ENCODE results near the gene FGD6.
"Not testable (repeated sequence)": the region's sequence is repeated elsewhere in the genome, so short reads cannot be mapped to it uniquely, and the experiment has no call there.

The FGD6 gene

DNA sequence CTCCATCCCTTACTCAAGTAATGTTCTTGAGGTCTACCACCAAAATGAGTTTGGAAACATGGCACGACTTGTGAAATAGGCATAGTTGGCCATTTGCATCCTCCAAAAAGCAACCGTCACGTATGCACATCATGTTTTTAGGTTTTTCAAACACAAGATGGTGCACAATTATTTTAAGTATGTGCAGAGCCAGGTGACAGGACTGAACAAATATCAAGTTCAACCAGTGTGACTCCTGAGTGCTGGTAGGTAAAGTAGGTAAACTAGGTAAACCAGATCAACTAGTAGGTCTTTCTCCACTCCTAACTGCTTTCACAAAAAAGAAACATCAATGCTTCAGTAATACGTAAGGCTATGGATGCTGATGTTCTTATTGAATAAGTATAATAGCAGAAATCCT lies 39.1 kb downstream of the FGD6 start:
- no peak for DNase-seq (ENCODE audit: low read depth in 3 of 3)

DNA sequence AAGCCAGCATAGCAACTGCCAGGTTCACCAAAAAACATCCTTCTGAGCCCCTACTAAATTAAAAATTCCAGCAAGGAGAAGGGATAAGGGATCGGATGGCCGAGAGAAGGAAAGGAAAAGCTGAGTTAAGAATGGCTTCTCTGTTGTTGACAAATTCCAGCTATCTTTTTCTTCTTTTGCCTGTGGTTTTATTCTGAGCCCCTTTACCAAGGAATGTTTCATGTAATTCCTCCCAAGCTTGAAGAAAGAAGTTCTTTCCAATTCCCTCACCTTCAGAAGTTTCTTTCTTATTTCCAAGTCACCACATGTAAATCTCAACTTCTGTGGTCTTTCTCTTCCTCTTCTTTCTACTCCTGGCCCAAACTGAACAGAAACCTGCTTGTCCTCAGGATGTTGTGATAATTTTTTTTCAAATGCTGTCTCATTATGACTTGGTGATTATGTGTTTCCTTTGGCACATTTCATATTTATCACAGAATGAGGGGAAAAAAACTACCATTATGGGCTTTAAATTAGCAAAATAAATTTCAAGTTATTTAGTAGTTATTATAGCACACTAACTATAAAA lies 40.0 kb downstream of the FGD6 start:
- no peak for DNase-seq (ENCODE audit: low read depth in 3 of 3)

DNA sequence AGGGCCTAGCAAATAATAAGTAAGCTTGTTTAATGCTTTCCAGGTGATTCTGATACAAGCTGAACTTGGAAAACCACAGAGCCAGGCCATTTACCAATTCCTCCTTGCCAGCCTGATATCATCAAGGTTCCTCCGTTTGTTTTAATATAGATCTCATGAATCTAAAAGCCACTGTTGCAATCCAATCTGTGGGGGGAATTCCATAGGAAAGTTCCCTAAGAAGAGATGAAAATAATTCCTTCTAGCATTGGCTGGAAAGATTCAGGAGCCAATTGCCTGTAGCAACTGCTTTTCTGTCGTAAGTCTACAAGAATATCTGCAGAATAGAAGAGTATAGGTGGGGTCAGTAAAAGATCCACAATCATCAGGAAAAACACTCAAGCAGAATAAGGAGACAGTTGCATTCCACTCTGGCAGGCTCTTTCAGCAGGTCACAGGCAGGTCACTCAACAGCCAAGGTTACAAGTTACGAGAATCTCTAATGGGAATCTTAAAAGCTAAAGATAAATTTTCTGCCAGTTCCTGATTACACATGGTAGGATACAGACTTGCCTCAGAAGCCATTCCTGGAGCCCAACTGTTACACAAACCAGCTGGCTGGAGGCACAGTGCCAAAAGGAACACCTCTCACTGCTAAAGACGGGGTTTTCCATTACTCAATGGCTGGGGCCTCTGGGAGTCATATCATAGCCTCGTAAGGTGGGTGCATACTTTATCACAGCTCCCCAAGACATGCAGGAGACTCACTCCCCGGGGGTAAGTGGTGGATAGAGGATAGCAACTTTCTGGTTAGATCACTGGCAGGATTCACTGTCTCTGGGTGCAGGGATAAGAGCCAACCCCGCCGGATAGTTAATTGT lies 43.6 kb downstream of the FGD6 start:
- no peak for DNase-seq (ENCODE audit: low read depth in 3 of 3)

DNA sequence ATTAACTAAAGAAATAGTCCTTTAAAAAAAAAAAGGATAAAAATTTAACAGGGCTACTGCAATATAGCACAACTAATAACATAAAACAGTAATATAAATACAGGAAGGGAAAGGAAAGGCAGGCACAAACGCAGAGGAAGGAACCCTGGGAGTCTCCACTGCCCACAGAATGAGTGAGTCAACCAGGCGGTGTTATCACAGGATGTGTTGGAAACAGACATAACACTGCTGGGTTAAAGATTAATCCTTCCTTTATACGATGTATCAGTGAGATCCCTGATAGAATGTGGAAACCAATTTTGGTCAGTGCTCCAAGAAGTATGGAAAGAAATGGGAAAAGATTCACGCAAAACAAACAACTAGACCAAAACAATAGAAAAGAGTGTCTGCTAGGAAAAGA lies 47.9 kb downstream of the FGD6 start:
- no peak for DNase-seq (ENCODE audit: low read depth in 3 of 3)

DNA sequence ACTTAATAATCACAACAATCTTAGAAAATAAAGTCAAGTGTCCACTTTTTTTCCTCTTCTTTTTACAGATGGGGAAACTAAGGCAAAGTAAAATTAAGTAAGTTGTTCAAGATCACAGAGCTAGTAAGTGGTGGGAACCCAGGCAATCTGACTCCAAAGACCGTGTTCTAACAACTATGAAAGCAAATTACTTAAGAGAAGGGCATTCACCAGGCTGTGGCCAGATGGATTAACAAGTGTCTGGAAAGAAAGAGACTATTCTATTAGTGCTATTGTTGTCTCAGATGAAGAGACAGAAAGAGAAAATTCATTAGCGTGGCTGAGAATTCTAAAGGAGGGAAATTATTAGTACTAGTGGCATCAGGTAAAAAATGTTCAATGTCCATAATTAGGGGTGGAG lies 48.5 kb downstream of the FGD6 start:
- no peak for DNase-seq (ENCODE audit: low read depth in 3 of 3)

DNA sequence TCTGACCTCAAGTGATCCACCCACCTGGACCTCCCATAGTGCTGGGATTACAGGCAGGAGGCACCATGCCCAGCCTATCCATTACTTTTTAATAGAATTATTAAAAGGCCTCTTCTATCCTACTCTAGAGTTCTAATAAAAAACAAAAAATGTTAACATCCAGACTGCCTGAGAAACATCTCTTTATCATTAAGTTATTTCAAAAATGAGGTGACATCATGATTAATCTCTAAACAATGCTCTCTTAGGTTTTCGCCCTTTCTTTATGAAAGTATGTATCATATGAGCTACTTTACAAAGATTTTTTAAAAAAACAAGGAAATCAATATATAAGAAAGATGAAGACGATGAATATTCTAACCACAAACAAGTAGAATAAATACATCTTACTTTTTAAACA lies 52.6 kb downstream of the FGD6 start:
- no peak for DNase-seq (ENCODE audit: low read depth in 3 of 3)

DNA sequence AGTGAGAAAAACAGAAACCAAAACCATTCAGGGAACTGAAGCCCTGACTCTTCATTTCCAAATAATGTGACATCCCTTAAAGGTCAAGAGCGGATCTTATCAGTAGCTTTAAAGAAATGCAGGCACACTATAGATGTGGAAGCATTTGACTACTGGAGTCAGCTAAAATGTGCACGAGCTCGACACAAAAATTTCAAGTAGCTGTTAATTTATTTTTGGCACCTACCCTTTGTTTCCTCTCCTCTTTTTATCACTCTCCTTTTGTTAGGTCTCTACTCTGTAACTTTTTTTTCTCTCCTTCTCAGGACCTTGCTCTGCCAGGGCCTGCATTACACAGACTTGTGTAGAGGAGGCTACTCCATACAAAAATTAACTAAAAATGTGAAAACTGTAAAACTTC lies 58.3 kb downstream of the FGD6 start:
- no peak for DNase-seq (ENCODE audit: low read depth in 3 of 3)

DNA sequence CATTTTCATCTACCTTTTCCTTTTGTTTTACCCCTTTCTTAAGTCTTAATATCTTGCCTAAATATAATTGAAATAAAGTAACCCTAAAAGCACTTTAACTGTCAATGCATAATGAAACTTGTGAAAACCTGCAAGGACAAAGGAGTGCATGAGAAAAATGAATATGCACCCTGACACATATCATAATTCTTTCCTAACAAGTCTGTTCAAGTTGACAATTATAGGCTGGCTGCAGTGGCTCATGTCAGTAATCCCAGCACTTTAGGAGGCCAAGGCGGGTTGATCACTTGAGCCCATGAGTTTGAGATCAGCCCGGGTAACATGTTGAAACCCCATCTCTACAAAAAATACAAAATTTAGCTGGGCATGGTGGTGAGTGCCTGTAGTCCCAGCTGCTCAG lies 65.4 kb downstream of the FGD6 start:
- DNase-seq (ENCODE audit: low read depth in 3 of 3), result no peak

DNA sequence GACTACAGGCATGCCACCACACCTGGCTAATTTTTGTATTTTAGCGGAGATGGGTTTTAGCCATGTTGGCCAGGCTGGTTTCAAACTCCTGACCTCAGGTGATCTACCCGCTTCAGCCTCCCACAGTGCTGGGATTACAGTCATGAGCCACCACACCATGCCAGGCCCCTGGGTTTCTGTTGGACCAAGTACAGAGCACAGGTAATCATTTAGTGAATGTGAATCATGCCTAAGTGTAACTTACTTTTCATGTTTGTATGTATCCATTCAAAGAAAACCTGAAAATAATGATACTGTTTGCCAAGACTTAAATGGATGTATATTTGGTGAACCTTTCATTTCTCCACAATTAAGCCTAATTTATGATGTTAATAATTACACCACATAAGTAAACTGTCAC lies 65.9 kb downstream of the FGD6 start:
- no peak for DNase-seq (ENCODE audit: low read depth in 3 of 3)

DNA sequence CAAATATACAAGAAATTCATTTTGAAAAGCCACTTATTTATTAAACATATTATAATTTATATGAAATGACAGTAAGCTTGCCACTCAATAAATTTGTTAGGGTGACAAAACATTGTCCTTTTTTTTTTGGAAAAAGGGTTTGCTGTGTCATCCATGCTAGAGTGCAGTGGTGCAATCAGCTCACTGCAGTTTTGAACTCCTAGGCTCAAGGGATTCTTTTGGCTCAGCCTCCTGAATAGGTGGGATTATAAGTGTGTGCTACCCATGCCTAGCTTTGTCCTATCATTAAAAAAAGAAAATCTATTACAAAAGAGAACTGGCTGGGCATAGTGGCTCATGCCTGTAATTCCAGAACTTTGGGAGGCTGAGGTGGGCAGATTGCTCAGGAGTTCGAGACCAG lies 66.8 kb downstream of the FGD6 start:
- no peak for DNase-seq (ENCODE audit: low read depth in 3 of 3)

DNA sequence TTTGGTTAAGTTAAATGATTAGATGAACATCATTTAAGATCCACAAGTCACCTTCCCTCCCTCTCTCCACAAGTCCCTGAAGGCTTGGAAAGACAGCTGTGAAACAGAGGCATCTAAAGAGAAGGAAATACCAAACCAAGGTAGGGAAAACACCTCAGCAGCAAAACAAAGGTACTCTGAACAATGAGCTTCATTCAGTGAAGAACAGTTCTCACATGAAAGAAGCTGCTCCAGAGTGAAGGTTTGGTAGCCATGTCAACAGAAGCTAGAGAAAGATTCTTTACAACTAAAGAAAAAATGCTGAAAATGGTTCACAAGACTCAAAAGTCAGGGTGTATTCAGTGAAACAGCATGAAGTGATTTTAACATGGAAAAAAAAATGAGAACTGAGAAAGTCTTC lies 69.4 kb downstream of the FGD6 start:
- no peak for DNase-seq (ENCODE audit: low read depth in 3 of 3)

DNA sequence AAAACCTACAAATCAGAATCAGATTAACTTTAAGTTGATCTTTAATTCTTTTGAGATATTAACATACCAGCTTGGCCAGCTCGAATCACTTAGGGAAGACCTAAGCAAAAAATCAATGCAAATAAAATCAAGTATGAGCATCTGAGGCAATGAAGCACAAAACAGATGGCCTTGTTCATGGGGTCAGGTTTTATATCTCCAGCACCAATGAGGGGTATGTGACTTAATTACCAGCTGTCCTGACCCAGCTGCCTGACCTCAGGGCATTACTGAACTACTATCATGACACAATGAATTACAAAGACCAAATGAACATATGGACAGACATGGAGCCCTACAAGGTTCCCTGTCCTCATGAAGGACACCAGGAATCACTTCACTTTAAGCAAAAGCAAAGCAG lies 70.5 kb downstream of the FGD6 start:
- no peak for DNase-seq (ENCODE audit: low read depth in 3 of 3)

DNA sequence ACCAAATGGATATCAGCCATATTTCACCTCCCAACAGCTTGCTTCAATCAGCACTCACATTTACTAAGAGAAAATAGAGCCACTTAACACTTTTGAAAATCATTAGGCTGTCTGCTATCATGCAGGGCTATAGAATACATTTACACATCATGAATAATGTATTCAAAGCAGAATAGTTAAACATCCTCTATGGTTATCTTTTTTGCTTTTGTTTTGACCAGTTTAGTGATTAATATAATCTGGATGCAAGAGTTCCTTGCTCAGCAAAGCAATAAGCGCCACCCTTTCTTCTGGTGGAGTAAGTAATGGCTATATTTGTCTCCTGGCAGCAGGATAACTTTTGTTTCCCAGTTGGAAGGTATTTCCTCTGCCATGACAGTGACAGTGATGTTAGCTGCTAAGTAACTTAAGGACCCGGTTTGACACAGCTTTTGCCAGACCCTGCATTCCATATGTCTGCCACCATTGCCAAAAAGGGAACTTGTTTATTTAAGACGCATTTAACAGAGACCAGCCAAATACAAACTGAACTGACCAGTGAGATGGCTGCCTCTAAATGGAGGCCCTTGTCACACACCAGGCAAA lies 73.6 kb downstream of the FGD6 start:
- DNase-seq (ENCODE audit: low read depth in 3 of 3), result no peak

DNA sequence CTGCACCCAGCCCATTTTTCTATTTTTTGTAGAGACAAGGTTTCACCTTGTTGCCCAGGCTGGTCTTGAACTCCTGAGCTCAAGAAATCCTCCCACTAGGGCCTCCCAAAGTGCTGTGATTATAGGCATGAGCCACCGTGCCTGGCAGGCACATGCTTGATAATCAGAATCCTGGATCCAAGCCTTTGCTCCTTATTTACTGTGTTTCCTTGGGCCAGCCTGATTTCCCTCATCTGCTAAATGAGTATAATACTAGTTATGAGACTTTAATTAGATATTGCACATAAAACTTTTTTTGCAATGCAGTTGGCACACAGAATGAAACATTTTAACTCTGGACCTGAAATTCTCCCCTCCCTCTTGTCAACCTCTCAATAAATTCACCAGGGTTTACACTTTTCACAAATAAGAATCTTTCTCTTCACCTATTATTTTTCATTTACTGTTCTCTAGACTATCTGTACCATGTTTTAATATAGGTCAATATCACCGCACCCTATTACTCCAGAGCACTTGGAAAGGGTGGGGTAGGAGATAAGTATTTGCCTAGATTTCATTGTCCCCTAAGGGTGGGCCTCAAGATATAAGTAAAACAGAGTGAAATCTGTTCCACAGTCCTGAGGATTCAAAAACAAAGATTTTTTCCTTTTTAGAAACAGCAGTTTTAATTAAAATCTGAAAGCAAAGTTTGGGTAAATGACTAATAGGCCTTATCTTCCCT lies 74.7 kb downstream of the FGD6 start:
- no peak for DNase-seq (ENCODE audit: low read depth in 3 of 3)

DNA sequence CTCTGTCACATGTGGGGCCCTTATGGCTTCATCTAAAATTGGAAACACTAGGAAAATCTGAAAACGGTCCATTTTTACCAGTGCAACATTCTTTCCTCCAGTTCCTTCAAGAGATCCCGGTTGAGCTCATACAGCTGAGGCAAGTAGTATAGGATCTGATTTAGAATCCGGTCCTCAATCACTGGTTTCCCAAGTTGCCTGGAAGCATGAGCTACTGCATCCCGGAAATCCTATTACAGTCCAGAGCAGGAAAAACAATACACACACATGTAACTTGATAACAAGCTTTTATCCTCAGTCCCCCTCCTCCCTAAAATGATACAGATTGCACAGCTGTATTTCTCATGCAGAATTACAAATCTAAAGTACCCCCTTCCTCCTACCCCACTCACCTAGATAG lies 76.0 kb downstream of the FGD6 start:
- no peak for DNase-seq (ENCODE audit: low read depth in 3 of 3)

DNA sequence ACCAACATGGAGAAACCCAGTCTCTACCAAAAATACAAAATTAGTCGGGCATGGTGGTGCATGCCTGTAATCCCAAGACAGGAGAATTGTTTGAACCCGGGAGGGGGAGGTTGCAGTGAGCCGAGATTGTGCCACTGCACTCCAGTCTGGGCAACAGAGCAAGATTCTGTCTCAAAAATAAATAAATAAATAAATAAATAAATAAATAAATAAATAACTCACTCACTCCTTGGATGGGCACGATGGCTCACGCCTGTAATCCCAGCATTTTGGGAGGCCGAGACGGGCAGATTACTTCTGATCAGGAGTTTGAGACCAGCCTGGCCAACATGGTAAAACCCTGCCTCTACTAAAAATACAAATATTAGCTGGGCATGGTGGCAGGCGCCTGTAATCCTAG lies 79.2 kb downstream of the FGD6 start:
- not testable (repeated sequence) for DNase-seq (ENCODE audit: low read depth in 3 of 3)

DNA sequence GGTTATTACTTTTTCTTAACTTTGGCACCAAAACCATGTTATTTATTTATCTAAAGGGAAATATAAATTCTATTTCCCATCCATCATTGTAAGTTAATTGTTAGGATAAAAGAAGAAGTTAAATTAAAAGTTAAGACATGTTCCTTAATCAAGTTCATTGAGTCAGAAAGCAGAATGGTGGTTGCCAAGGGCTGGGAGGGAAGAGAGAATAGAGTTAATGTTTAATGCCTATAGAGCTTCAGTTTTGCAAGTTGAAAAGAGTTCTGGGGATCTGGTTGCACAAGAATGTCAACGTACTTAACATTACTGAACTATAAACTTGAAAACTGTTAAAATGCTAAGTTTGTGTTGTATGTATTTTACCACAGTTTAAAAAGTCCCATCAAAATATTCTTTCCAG lies 80.7 kb downstream of the FGD6 start:
- no peak for DNase-seq (ENCODE audit: low read depth in 3 of 3)

DNA sequence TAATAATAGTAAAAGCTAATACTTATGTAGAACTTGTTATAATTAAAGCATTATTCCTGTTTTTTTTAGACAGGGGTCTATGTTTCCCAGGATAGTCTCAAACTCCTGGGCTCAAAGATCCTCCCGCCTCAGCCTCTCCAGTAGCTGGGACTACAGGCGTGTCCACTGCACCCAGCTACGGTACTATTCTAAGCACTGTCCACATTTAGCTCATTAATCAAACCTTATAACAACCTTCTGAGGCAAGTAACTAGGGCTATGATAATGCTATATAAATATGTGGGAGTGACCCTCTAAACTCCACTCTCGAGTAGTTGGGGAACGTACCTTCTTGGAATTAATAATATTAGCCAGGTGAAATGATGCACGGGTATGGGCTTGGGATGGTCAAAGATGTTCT lies 83.2 kb downstream of the FGD6 start:
- no peak for DNase-seq (ENCODE audit: low read depth in 3 of 3)

DNA sequence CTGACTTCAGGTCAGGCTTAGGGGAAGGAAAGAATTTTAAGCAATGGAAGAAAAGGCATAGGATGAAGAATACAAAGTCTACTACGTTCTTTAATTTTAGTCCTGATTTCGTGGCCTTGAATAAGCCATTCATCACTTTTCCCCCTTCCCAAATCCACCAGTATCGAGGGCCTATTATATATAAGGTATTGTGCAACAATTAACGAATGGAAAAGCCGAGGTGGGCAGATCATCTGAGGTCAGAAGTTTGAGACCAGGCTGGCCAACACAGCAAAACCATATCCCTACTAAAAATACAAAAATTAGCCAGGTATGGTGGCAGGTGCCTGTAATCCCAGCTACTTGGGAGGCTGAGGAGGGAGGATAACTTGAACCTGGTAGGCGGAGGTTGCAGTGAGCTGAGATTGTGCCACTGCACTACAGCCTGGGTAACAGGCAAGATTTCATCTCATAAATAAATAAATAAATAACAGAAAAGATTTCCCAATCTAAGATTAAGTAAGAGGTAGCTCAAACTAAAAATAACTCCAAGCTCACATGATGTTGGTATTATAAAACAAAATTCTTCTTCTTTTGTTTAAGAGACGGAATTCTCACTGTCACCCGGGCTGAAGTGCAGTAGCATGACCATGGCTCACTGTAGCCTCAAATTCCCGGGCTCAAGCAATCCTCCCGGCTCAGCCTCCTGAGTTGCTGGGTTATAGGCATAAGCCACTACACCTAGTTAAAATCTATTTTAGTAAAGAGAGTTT lies 85.5 kb downstream of the FGD6 start:
- no peak for DNase-seq (ENCODE audit: low read depth in 3 of 3)

DNA sequence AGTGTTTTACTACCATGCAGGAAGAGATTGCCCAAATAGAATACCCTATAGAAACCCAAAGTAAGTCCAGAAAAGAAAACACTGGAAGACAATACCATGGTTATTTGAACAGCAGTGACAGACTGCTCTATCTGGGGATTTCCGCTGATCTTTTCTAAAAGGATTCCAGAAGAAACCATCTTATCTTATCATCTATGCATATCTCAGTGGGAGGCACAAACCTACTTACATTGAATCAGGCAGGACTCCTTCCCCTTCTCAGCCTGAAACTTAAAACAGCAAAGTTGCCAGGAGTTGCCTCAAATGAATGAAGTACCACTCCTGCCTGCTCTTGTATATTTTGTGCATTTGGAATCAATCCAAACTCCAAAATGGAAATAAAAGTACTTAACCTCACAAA lies 87.2 kb downstream of the FGD6 start:
- no peak for DNase-seq (ENCODE audit: low read depth in 3 of 3)

DNA sequence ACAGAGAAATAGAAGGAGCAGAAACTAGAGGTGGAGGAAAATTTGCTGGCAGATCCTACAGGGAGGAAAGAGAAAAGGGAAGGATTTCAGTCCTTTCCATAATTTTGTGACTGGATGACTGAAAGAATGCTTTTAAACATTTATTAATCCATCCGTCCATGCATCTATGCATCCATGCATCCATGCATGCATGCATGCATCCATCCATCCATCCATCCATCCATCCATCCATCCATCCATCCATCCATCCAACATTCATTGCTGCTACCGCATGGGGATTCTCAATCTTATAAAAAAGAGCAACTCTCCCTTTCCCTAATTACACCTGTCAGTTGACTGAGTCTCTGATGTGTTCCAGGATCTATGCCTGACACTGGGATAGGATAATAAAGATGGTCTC lies 88.2 kb downstream of the FGD6 start:
- no peak for DNase-seq (ENCODE audit: low read depth in 3 of 3)

DNA sequence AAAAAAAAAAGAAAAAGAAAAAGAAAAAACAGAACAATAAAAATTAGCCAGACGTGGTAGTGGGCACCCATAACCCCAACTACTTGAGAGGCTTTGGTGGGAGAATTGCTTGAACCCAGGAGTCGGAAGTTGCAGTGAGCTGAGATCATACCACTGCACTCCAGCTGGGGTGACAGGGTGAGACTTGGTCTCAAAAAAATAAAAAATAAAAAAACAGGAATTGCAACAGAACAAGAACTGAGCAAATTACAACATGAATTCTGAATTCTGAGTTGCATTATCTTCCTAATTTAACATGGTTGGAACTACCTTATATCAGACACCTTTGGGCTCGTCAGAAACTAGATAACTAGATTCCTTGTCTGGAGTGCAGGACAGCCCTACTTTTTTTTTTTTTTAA lies 90.5 kb downstream of the FGD6 start:
- DNase-seq (ENCODE audit: low read depth in 3 of 3), result no peak

All from stimulated activated CD4-positive, alpha-beta T cell treated with anti-CD3 and anti-CD28 coated beads, TNF-alpha, amount 100 ng/mL, for 4 hours (primary cell).